Measurements from ENCODE around the gene C19orf47. TPM values are rescaled to one million over a fixed set of nuclear protein-coding genes. Genes with fewer than 3 reads are reported as not detected.

C19orf47 gene
- total and polyA plus RNA-seq, 8 donors: 3.7 to 10.0 (median 5.7) TPM

DNA sequence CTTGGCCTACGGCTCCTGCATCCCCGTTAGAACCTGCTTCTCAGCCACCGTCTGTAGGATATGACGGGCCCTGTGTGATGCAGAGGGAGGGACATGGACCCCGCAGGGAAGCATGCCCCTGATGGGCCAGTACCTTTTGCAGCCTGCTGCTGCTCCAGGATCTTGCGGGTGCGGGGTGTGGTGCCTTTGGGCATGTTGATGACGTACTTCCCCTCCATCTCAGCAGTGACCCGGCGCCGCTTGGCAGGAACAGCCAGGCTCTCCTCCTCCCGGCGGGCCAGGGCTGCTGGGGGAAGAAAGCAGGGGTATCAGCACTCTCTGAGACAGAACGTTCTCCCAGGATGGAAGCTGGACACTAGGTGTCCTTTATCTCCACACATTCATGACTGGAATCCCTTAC is 22.0 kb downstream of the C19orf47 start:
- H3K4me3 ChIP-seq: no peak overlapping the region
- no peak overlapping the region for H3K27ac ChIP-seq
- H3K36me3 ChIP-seq: peaks cover 4 to 58% (median 10%) of the 10 kb centered on the region in 3 donors
- 92% methylated on average over 14 of the region's 14 CpGs for WGBS, 2 donors
- no peak for DNase-seq
- H3K4me1 ChIP-seq: no peaks in the 10 kb centered on the region
- no peaks in the 10 kb centered on the region for H3K27me3 ChIP-seq
- TF ChIP-seq, protein P1, sequence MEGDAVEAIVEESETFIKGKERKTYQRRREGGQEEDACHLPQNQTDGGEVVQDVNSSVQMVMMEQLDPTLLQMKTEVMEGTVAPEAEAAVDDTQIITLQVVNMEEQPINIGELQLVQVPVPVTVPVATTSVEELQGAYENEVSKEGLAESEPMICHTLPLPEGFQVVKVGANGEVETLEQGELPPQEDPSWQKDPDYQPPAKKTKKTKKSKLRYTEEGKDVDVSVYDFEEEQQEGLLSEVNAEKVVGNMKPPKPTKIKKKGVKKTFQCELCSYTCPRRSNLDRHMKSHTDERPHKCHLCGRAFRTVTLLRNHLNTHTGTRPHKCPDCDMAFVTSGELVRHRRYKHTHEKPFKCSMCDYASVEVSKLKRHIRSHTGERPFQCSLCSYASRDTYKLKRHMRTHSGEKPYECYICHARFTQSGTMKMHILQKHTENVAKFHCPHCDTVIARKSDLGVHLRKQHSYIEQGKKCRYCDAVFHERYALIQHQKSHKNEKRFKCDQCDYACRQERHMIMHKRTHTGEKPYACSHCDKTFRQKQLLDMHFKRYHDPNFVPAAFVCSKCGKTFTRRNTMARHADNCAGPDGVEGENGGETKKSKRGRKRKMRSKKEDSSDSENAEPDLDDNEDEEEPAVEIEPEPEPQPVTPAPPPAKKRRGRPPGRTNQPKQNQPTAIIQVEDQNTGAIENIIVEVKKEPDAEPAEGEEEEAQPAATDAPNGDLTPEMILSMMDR (IDR thresholded peaks at IDR 0.05): no peak
- FAIRE-seq: no peak
- no peaks in the 10 kb centered on the region for H3K9me3 ChIP-seq
- no peak for ATAC-seq
- intact Hi-C loops (cut with DNase I): no loop called here

DNA sequence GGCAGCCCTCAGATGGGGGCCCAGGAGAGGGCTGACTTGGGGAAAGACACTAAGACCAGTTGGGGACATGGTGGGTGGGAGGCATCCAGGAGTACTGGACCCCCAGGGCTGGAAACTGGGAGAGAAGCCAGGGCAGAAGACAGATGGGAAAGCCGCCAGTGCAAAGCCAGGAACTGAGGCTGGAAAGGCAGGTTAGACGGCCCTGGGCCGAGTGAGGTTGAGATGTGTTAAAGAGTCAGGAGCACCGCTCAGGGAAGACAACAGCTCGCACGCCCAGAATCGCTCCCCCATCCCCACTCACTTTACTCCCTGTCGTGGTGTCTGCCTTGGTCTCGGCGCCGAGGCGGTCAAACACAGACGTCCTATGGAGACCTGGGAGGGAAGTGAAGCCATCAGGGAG is 24.5 kb downstream of the C19orf47 start:
- TF ChIP-seq, protein P1 (IDR thresholded peaks at IDR 0.05): no peak
- H3K9me3 ChIP-seq: no peaks in the 10 kb centered on the region
- H3K4me1 ChIP-seq: no peaks in the 10 kb centered on the region
- no peak for FAIRE-seq
- peaks cover 4 to 57% (median 7%) of the 10 kb centered on the region in 3 donors for H3K36me3 ChIP-seq
- H3K4me3 ChIP-seq: no peak overlapping the region
- 89 to 92% methylated on average over 13 of the region's 13 CpGs for WGBS, 2 donors
- ATAC-seq: no peak
- no peaks in the 10 kb centered on the region for H3K27me3 ChIP-seq
- intact Hi-C loops (cut with DNase I): no loop called here
- no peak for DNase-seq
- H3K27ac ChIP-seq: no peak overlapping the region

DNA sequence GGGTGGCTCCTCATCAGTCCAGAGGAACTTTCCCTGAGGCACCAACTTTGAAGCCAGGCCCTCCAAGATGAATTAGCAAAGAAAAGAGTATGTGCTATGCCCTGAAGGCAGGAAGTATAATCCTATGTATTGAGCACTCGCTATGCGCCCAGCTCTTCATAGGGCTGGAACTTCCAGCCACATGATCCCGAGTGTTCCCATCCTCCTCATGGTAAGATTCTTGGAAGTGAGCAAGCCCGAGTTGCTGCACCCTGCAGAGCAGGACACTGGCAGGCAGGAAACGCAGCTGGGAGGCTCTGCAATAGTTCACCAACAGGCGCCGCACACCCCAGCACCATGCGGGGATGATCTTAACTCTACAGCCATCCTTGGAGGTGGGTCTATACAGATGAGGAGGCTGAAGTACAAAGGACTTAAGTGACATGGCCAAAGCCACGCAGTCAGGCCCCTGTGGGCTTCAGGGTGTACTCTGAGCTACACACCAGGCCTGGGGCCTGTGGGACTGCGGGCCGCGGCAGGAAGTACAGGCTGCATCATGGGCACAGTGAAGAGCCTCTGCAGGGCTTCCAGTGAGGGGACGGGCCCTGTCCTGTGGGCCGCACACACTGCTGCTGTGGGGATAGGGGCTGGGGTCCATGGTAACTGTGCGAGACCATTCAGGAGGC is 25.1 kb downstream of the C19orf47 start:
- H3K27ac ChIP-seq: no peak overlapping the region
- 91 to 95% methylated on average over 15 of the region's 15 CpGs for WGBS, 2 donors
- intact Hi-C loops (cut with DNase I): no loop called here

DNA sequence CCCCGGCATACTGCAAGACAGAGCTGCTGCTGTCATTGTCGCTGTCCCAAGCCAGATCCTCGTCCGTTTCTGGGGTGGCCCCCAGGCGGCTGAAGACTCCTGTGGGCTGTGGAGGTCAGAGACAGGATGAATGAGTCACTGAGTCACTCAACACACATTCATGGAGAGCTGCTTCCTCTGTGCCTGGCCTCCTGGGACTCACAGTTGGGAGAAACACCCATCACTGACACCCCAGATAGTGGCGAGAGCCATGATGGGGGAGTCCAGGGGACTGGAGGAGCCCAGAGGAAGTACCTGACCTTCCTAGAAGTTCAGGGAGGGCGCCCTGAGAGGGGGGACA is 26.0 kb downstream of the C19orf47 start:
- H3K36me3 ChIP-seq: peaks cover 4 to 57% (median 7%) of the 10 kb centered on the region in 3 donors
- no peak overlapping the region for H3K4me3 ChIP-seq
- no peaks in the 10 kb centered on the region for H3K4me1 ChIP-seq
- intact Hi-C loops (cut with DNase I): no loop called here
- WGBS, 2 donors: 91 to 92% methylated on average over 7 of the region's 7 CpGs
- H3K9me3 ChIP-seq: no peaks in the 10 kb centered on the region
- TF ChIP-seq, protein P1 (IDR thresholded peaks at IDR 0.05): no peak
- FAIRE-seq: no peak
- no peak for DNase-seq
- H3K27me3 ChIP-seq: no peaks in the 10 kb centered on the region
- ATAC-seq: no peak
- H3K27ac ChIP-seq: no peak overlapping the region

More for the DNA sequence above, 25.1 kb downstream of the C19orf47 start:
- peak in 1 of 6 donors; percentile 44 for DNase-seq
- no peak for FAIRE-seq
- H3K36me3 ChIP-seq: peaks cover 4 to 57% (median 7%) of the 10 kb centered on the region in 3 donors
- no peaks in the 10 kb centered on the region for H3K9me3 ChIP-seq
- ATAC-seq: no peak
- H3K4me3 ChIP-seq: no peak overlapping the region
- TF ChIP-seq, protein P1 (IDR thresholded peaks at IDR 0.05): no peak
- H3K4me1 ChIP-seq: no peaks in the 10 kb centered on the region
- H3K27me3 ChIP-seq: no peaks in the 10 kb centered on the region

DNA sequence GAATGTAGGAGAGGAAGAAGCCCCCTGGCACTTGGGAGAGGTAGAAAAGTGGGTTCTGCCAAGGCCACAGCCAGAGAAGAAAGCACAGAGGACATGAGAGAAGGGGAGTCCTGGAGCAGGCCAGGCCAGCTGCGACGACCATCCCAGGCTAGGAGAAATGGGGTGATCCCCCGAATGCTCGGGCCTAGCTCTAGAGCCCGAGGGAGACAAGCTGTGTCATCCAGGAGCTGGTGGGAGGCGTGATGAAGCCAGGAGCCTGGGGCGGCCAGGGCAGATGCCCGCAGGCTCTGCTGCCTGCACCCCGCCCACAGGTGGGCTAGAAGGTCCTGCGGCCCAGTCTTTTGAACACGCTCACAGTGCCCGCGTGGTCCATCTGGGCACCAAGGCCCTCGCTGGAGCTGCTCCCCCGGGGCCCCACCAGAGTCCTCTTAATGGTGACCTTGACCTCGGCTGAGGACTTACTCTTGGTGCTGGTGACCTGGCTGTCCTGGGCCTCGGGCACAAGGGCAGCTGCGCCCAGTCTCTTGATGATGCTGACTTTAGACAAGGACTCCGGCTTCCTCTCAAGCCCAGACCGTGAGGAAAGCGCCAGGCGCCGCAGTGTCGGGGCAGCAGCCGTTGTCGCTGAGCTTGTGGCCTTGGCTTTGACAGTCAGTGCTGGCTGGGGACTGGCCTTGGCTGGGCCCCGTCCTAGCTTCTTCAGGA is 26.5 kb downstream of the C19orf47 start:
- no peak overlapping the region for H3K27ac ChIP-seq
- 90 to 92% methylated on average over 25 to 27 of the region's 27 CpGs for WGBS, 2 donors
- intact Hi-C loops (cut with DNase I): no loop called here
- H3K36me3 ChIP-seq: peaks cover 4 to 56% (median 7%) of the 10 kb centered on the region in 3 donors
- ATAC-seq: no peak
- no peak for FAIRE-seq
- H3K4me1 ChIP-seq: no peaks in the 10 kb centered on the region
- no peaks in the 10 kb centered on the region for H3K27me3 ChIP-seq
- no peak overlapping the region for H3K4me3 ChIP-seq
- no peaks in the 10 kb centered on the region for H3K9me3 ChIP-seq
- DNase-seq: peak in 2 of 6 donors; percentile 40 to 56
- TF ChIP-seq, protein P1 (IDR thresholded peaks at IDR 0.05): no peak

All from pancreas (tissue), 10 donors.